Muscle layer of duodenum (tissue), 2 donors: ENCODE measurements around the gene NKD2.

Experiments
- H3K27ac ChIP-seq: one replicate; pipeline ENCODE4 v1.7.0; 2013; ENCODE audit warnings: mild to moderate bottlenecking, low read length
- H3K27me3 ChIP-seq: one replicate; pipeline ENCODE4 v1.7.0; 2013; ENCODE audit warnings: low read depth, mild to moderate bottlenecking, control low read depth, low read length
- H3K36me3 ChIP-seq, 2 donors: one replicate each; pipeline ENCODE4 v1.7.0; 2013; ENCODE audit warnings: low read length in 2 of 2, control low read depth in 1 of 2, mild to moderate bottlenecking in 1 of 2; ENCODE audit not compliant: insufficient read depth in 2 of 2, control insufficient read depth in 1 of 2
- H3K4me1 ChIP-seq, 2 donors: one replicate each; pipeline ENCODE4 v1.7.0; 2013; ENCODE audit warnings: low read length in 2 of 2, mild to moderate bottlenecking in 2 of 2, control low read depth in 1 of 2, moderate library complexity in 1 of 2; ENCODE audit not compliant: insufficient read depth in 2 of 2, control insufficient read depth in 1 of 2
- H3K4me3 ChIP-seq, 2 donors: one replicate each; pipeline ENCODE4 v1.7.0; 2013; ENCODE audit warnings: low read length in 2 of 2, low read depth in 1 of 2, mild to moderate bottlenecking in 1 of 2
- H3K9me3 ChIP-seq, 2 donors: one replicate each; pipeline ENCODE4 v1.7.0; 2013; ENCODE audit warnings: low read length in 2 of 2, control low read depth in 1 of 2, mild to moderate bottlenecking in 1 of 2; ENCODE audit not compliant: control insufficient read depth in 1 of 2
- donor health status: healthy.

Gene NKD2

DNA sequence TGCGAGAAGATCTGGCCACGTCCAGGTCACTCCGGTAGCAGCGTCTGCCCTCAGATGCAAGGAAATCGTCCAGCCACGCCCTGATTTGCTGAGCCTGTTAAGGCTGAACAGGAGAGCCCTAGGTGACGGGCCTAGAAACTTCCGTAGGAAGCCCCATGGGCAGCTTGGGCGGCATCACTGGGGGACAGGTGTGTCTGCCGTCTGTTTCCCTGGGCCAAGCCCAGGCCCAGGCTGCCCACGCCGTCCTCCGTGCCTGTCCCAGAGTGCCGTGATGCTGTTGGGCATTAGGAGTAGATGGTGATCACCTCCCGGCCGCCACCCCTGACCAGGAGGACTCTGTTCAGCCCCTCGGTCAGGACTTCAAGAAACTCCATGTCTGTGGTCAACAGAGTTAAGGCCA, 43.5 kb downstream of the NKD2 start:
- Histone ChIP-seq H3K36me3 (peaks cover 16 to 55% of the 10 kb centered on the region in 2 donors), H3K9me3 (no peaks in the 10 kb centered on the region), H3K4me1 (no peaks in the 10 kb centered on the region), H3K27me3 (no peaks in the 10 kb centered on the region), H3K4me3 (no peak overlapping the region), H3K27ac (no peak overlapping the region)

- Histone ChIP-seq H3K36me3 (peaks cover 16 to 63% of the 10 kb centered on the region in 2 donors), H3K4me1 (no peaks in the 10 kb centered on the region), H3K4me3 (no peak overlapping the region), H3K27ac (no peak overlapping the region), H3K9me3 (no peaks in the 10 kb centered on the region), H3K27me3 (no peaks in the 10 kb centered on the region)
Observed at GRCh38 chr5:1052641-1053390, 44.2 kb downstream of the NKD2 start.

DNA sequence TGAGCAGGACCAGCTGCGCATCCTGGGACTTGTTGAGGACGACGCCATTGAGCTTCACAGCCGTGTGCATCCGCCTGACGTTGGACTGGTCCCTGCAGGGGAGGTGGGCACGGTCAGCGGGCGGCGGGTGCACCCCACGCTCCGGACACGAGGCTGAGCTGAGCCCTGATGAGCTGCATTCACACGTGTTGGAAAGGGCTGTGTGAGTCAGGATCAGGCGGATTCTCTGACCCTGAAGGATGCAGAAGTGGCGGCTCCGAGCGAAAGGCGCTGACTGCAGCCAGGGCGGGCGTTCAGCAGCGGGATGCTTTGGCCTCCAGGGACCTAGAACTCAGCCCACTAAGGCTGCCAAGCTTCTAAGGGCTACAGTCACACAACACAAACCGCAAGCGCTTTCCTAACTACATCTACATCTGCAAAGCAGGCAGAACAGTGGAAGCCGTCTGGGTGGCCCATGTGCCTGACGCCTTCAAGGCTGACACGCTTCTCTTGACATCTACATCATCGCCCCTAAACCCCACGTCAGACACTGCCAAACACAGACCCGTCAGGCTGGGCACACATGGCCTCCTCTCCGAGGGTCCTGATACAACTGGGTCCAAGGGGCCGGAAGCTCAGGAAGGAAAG, 44.9 kb downstream of the NKD2 start:
- Histone ChIP-seq H3K4me1 (no peaks in the 10 kb centered on the region), H3K9me3 (no peaks in the 10 kb centered on the region), H3K27me3 (no peaks in the 10 kb centered on the region), H3K27ac (no peak overlapping the region), H3K4me3 (no peak overlapping the region), H3K36me3 (peaks cover 16 to 70% of the 10 kb centered on the region in 2 donors)

- peaks cover 21 to 77% of the 10 kb centered on the region in 2 donors for H3K36me3 ChIP-seq
Observed at GRCh38 chr5:1054018-1054798, 45.6 kb downstream of the NKD2 start.

GRCh38 chr5:1054799-1055775, 46.5 kb downstream of the NKD2 start:
- H3K27me3 ChIP-seq = no peaks in the 10 kb centered on the region
- H3K36me3 ChIP-seq = peaks cover 21 to 85% of the 10 kb centered on the region in 2 donors
- H3K9me3 ChIP-seq = no peaks in the 10 kb centered on the region
- H3K27ac ChIP-seq = no peak overlapping the region
- no peaks in the 10 kb centered on the region for H3K4me1 ChIP-seq
- H3K4me3 ChIP-seq = no peak overlapping the region

More at GRCh38 chr5:1054018-1054798, 45.6 kb downstream of the NKD2 start:
- H3K4me1 ChIP-seq = no peaks in the 10 kb centered on the region
- no peaks in the 10 kb centered on the region for H3K9me3 ChIP-seq
- no peak overlapping the region for H3K27ac ChIP-seq
- no peaks in the 10 kb centered on the region for H3K27me3 ChIP-seq
- no peak overlapping the region for H3K4me3 ChIP-seq

- no peaks in the 10 kb centered on the region for H3K9me3 ChIP-seq
- no peak overlapping the region for H3K4me3 ChIP-seq
- peaks cover 21 to 93% of the 10 kb centered on the region in 2 donors for H3K36me3 ChIP-seq
- H3K27me3 ChIP-seq = no peaks in the 10 kb centered on the region
- no peaks in the 10 kb centered on the region for H3K4me1 ChIP-seq
- H3K27ac ChIP-seq = no peak overlapping the region
Observed at GRCh38 chr5:1055896-1056610, 47.5 kb downstream of the NKD2 start.

DNA sequence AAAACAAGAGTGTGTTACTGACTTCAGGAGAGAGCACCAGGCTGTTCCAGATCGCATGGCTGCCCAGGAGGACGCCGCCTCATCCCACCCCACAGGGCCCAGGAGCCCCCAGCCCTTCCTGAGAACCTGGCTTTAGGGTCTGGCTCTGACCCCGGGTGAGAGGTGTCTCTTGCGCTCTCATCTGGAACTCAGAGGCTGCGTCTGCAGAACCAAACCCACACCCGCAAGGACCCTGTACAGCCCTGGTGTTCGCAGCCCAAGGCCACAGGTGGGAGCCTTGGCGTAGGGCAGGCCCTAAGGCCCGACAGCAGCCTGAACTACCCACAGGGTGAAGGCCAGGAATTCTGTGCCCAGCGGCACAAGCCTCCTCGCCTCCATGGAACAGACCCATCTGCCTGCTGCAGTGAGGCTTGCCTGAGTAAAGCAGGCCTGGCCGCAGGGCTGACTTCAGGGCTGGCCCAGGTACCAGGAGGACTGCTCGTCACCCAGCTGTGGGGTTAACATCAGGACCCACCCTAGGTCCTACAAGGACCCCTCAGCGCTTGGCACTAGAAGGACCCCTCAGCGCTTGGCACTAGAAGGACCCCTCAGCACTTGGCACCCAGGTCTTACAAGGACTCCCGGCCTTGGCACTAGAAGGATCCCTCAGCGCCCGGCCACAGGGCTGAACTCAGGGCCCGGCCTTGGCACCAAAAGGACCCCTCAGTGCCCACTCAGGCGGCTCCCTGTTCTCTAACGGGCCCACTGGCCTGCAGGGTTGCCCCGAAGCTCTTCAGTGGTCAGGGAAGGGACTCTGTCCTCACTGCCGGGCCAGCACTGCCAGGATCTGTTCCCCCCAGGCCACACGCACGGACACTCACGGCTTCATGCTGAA, 48.2 kb downstream of the NKD2 start:
- Histone ChIP-seq H3K4me1 (no peaks in the 10 kb centered on the region), H3K36me3 (peaks cover 18 to 87% of the 10 kb centered on the region in 2 donors), H3K27ac (no peak overlapping the region), H3K9me3 (no peaks in the 10 kb centered on the region), H3K27me3 (no peaks in the 10 kb centered on the region), H3K4me3 (no peak overlapping the region)

- H3K27ac ChIP-seq = no peak overlapping the region
- no peaks in the 10 kb centered on the region for H3K4me1 ChIP-seq
- peaks cover 13 to 85% of the 10 kb centered on the region in 2 donors for H3K36me3 ChIP-seq
- H3K27me3 ChIP-seq = no peaks in the 10 kb centered on the region
- H3K4me3 ChIP-seq = no peak overlapping the region
- no peaks in the 10 kb centered on the region for H3K9me3 ChIP-seq
Observed at GRCh38 chr5:1057485-1058082, 49.0 kb downstream of the NKD2 start.

DNA sequence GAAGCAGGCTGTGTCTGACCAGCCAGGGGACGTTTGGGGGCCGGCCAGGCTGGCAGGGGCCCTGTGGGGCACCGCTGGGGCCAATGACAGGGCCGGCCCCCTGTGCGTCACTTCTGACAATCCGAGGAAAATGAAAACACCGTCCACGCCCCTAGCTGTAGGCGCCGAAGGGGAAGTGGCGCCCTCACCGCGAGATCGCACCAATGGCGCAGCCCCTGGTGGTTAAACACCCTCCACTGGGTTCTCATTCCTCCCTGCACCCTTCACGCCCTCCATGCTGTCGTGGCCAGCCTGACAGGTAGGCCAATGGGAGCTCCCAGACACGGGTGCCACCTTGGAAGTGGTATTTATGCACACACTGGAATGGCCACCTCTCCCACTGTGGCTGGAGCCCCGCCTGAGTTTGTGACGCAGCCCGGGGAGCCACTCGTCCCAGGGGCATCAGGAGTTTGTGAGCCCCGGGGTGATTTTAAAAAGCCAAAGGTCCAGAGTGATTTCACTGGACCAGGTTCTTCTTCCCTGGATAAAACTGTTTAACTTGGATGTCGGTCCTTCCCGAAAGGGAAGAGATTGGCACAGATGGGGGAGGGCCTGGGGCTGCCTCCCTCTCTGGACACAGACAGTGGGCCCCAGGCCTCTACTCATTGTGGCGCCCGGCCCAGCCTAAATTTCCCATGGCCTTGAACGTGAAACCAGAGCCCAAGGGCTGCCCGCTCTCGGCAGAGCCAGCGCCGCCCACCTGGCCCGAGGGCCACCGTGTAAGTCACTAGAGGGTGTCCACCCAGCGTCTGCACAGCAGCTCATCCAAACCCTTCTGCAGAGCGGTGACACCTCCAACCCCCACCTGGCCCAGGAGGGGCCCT, 49.7 kb downstream of the NKD2 start:
- Histone ChIP-seq H3K36me3 (peaks cover 13 to 84% of the 10 kb centered on the region in 2 donors), H3K27me3 (no peaks in the 10 kb centered on the region), H3K9me3 (no peaks in the 10 kb centered on the region)

More for the DNA sequence above, 49.7 kb downstream of the NKD2 start:
- Histone ChIP-seq H3K4me1 (no peaks in the 10 kb centered on the region), H3K27ac (no peak overlapping the region), H3K4me3 (no peak overlapping the region)
